Panc1 (cell line): Measurements from ENCODE around the gene CMIP. TPM values are rescaled to one million over a fixed set of nuclear protein-coding genes. Genes with fewer than 3 reads are reported as not detected.

Source experiments
- ATAC-seq: fragments of 200-7000 bp; cut with Tn5 transposase; 2 replicates; pipeline ENCODE4 v1.9.1; 2020; ENCODE audit warnings: mild to moderate bottlenecking, moderate library complexity
- BruUV-seq: library from RNA; stranded (reverse); fragments of 400-500 nt; replicated peaks from 2 replicates; lab custom pipeline; 2021; lab: Mats Ljungman, UMichigan
- CTCF ChIA-PET: fragments of 300-600 bp; sonication (Branson Sonifier 250); formaldehyde crosslinking; loops from one replicate; lab custom pipeline; 2022; ENCODE audit warnings: antibody characterized with exemption; lab: Charles Lee
- POLR2A ChIA-PET: fragments of 300-600 bp; sonication (Branson Sonifier 250); formaldehyde crosslinking; loops from one replicate; lab custom pipeline; 2022; ENCODE audit warnings: antibody characterized with exemption; lab: Charles Lee
- DNase-seq: peaks from one replicate; pipeline ENCODE4 v3.0.0-alpha.2; 2010; ENCODE audit warnings: low read depth, low spot score
- H3K27ac ChIP-seq: 2 replicates; pipeline ENCODE4 v1.5.1; 2011; ENCODE audit warnings: mild to moderate bottlenecking, low read length, inconsistent platforms
- H3K27me3 ChIP-seq: fragments of 200-500 bp; sonication (Bioruptor generic); 2 replicates; pipeline ENCODE4 v1.6.0; 2014; ENCODE audit warnings: low read length, inconsistent platforms; ENCODE audit not compliant: control insufficient read depth, insufficient read depth
- H3K36me3 ChIP-seq: fragments of 200-500 bp; sonication (Bioruptor generic); 2 replicates; pipeline ENCODE4 v1.5.1; 2014; ENCODE audit warnings: inconsistent platforms, mild to moderate bottlenecking, low read length, moderate library complexity; ENCODE audit not compliant: control insufficient read depth, insufficient read depth
- H3K4me1 ChIP-seq: 2 replicates; pipeline ENCODE4 v1.5.1; 2011; ENCODE audit warnings: inconsistent platforms, mild to moderate bottlenecking, low read length, moderate library complexity; ENCODE audit not compliant: control insufficient read depth, insufficient read depth
- H3K4me3 ChIP-seq, 2 experiments: 2 replicates each; pipeline ENCODE4 v1.5.1; 2011 to 2012; ENCODE audit warnings: low read depth in 2 of 2, low read length in 2 of 2, mild to moderate bottlenecking in 2 of 2, inconsistent platforms in 1 of 2, moderate library complexity in 1 of 2
- H3K9me3 ChIP-seq: fragments of 200-500 bp; sonication (Bioruptor generic); 2 replicates; pipeline ENCODE4 v1.5.1; 2014; ENCODE audit warnings: low read depth, mild to moderate bottlenecking, inconsistent platforms, low read length, moderate library complexity; ENCODE audit not compliant: control insufficient read depth, insufficient read depth
- POLR2AphosphoS5 ChIP-seq: IDR thresholded peaks from 2 replicates; pipeline ENCODE4 v1.6.1; 2012; ENCODE audit warnings: mild to moderate bottlenecking, low read depth, low read length, moderate library complexity
- SIN3A ChIP-seq: IDR thresholded peaks from 2 replicates; pipeline ENCODE4 v1.6.1; 2012; ENCODE audit warnings: low read depth, mild to moderate bottlenecking, low read length, moderate library complexity, borderline replicate concordance; ENCODE audit not compliant: insufficient read depth
- TCF7L2 ChIP-seq: IDR thresholded peaks from 2 replicates; pipeline ENCODE4 v1.6.1; 2011; ENCODE audit warnings: mild to moderate bottlenecking, low read depth, low read length, inconsistent platforms
- in situ Hi-C: cut with HindIII; loops from 2 replicates; pipeline ENCODE4 v1.10.0; 2016; ENCODE audit warnings: low sequenced_read_pairs, low pct_unique_long_range_greater_than_20kb
- intact Hi-C: fragments of 100-400 bp; cut with micrococcal nuclease; formaldehyde crosslinking; loops from one replicate; pipeline ENCODE4 v1.10.0; 2022; ENCODE audit not compliant: unreplicated experiment
- total RNA-seq: library from RNA; stranded (reverse); gene quantifications from one replicate; pipeline ENCODE4 v1.2.1, GENCODE V29; 2021; ENCODE audit not compliant: unreplicated experiment
- TF ChIP-seq, protein P1 (sequence below), 2 experiments: IDR thresholded peaks; 2 replicates each; pipeline ENCODE4 v1.6.1; 2011 to 2012; ENCODE audit warnings: low read depth in 2 of 2, control low read depth in 1 of 2, low read length in 1 of 2, mild to moderate bottlenecking in 1 of 2, moderate library complexity in 1 of 2; ENCODE audit not compliant: insufficient read depth in 1 of 2
- TF ChIP-seq, protein P2 (sequence below): fragments of 450-650 bp; IDR thresholded peaks from 2 replicates; pipeline ENCODE4 v1.5.1; 2017; ENCODE audit warnings: mild to moderate bottlenecking

Gene CMIP
- total RNA-seq, 1 experiment from 2014 or later, result 49.7 TPM

DNA sequence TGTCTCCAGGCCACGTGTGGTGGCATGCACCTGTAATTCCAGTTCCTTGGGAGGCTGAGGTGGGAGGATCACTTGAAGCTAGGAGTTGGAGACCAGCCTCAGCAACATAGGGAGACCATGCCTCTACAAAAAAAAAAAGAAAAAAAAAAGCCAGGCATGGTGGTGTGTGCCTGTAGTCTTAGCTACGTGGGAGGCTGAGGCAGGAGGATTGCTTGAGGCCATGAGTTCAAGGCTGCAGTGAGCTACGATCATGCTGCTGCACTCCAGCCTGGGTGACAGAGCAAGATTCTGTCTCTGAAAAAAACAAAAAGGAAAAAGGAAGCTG is 103.9 kb downstream of the CMIP start:
- in situ Hi-C loops, result no loop called here

DNA sequence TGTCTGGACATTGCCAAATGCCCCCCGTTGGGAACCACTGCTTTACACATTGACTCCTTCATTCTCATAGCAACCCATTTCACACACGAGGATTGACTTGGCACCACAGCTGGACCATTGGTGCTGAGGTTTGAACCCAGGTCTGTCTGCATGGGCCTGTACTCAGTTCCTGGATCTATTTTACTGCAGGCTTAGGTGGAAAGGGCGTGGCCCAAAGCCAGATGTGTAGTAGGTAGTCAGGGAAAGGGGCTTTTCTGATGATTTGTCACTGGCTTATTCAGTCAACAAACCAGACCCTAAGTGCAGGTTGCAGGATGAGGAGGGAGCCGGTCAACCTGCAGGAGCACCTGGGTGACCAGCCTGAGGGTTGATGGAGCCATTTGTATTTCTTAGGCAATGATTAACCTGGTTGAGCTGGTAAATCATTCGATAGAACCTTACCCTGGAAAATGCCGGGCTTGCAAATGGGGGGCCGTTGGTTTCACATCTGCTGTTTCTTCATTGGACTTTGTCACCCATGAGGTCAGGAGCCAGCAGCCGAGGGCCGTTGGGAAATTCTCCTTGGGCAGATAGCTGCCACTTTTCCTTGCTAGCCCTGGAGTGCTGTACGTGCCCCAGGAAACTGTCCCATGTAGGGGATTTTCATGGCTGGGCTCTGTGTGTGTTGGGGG is 104.4 kb downstream of the CMIP start:
- H3K9me3 ChIP-seq, result no peaks in the 10 kb centered on the region
- intact Hi-C loops (no loop called here), in situ Hi-C loops (no loop called here)
- BruUV-seq, result no TSS peak
- no peak overlapping the region for H3K4me3 ChIP-seq
- TF ChIP-seq, protein P1, sequence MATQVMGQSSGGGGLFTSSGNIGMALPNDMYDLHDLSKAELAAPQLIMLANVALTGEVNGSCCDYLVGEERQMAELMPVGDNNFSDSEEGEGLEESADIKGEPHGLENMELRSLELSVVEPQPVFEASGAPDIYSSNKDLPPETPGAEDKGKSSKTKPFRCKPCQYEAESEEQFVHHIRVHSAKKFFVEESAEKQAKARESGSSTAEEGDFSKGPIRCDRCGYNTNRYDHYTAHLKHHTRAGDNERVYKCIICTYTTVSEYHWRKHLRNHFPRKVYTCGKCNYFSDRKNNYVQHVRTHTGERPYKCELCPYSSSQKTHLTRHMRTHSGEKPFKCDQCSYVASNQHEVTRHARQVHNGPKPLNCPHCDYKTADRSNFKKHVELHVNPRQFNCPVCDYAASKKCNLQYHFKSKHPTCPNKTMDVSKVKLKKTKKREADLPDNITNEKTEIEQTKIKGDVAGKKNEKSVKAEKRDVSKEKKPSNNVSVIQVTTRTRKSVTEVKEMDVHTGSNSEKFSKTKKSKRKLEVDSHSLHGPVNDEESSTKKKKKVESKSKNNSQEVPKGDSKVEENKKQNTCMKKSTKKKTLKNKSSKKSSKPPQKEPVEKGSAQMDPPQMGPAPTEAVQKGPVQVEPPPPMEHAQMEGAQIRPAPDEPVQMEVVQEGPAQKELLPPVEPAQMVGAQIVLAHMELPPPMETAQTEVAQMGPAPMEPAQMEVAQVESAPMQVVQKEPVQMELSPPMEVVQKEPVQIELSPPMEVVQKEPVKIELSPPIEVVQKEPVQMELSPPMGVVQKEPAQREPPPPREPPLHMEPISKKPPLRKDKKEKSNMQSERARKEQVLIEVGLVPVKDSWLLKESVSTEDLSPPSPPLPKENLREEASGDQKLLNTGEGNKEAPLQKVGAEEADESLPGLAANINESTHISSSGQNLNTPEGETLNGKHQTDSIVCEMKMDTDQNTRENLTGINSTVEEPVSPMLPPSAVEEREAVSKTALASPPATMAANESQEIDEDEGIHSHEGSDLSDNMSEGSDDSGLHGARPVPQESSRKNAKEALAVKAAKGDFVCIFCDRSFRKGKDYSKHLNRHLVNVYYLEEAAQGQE (IDR thresholded peaks at IDR 0.05; ENCODE audit: insufficient read depth in 1 of 2, low read depth in 2 of 2, low read length in 1 of 2), result no peak
- TF ChIP-seq, protein P2, sequence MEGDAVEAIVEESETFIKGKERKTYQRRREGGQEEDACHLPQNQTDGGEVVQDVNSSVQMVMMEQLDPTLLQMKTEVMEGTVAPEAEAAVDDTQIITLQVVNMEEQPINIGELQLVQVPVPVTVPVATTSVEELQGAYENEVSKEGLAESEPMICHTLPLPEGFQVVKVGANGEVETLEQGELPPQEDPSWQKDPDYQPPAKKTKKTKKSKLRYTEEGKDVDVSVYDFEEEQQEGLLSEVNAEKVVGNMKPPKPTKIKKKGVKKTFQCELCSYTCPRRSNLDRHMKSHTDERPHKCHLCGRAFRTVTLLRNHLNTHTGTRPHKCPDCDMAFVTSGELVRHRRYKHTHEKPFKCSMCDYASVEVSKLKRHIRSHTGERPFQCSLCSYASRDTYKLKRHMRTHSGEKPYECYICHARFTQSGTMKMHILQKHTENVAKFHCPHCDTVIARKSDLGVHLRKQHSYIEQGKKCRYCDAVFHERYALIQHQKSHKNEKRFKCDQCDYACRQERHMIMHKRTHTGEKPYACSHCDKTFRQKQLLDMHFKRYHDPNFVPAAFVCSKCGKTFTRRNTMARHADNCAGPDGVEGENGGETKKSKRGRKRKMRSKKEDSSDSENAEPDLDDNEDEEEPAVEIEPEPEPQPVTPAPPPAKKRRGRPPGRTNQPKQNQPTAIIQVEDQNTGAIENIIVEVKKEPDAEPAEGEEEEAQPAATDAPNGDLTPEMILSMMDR, result no peak
- TF ChIP-seq SIN3A, result no peak
- TF ChIP-seq POLR2AphosphoS5, result no peak
- no peak for TF ChIP-seq TCF7L2
- no peak for ATAC-seq
- no peak for DNase-seq
- ChIA-PET POLR2A (no interaction called here), CTCF (no interaction called here)
- H3K4me1 ChIP-seq, result peaks cover 30% of the 10 kb centered on the region
- no peaks in the 10 kb centered on the region for H3K27me3 ChIP-seq
- 0 out of 2 replicates have a peak overlapping the region, but pooled peaks have one; percentile 44 for H3K27ac ChIP-seq
- H3K36me3 ChIP-seq, result no peaks in the 10 kb centered on the region

More for the DNA sequence above, 103.9 kb downstream of the CMIP start:
- Histone ChIP-seq H3K27ac (no peak overlapping the region), H3K36me3 (no peaks in the 10 kb centered on the region), H3K4me3 (no peak overlapping the region), H3K27me3 (no peaks in the 10 kb centered on the region), H3K4me1 (peaks cover 30% of the 10 kb centered on the region), H3K9me3 (no peaks in the 10 kb centered on the region)
- no peak for ATAC-seq
- no TSS peak for BruUV-seq
- intact Hi-C loops, result no loop called here
- TF ChIP-seq, protein P1 (IDR thresholded peaks at IDR 0.05; ENCODE audit: insufficient read depth in 1 of 2, low read depth in 2 of 2, low read length in 1 of 2), result no peak
- TF ChIP-seq TCF7L2, result no peak
- TF ChIP-seq SIN3A, result no peak
- TF ChIP-seq POLR2AphosphoS5, result no peak
- TF ChIP-seq, protein P2, result no peak
- CTCF ChIA-PET, result no interaction called here
- POLR2A ChIA-PET, result no interaction called here
- DNase-seq, result no peak
